WI38 (cell line): ENCODE results near the gene JAK2.

Experiments
- H3K4me3 ChIP-seq: 2 replicates; pipeline ENCODE4 v1.5.1; 2011; ENCODE audit warnings: low read depth, mild to moderate bottlenecking, control low read depth, low read length
- TF ChIP-seq, protein P1 (sequence below): IDR thresholded peaks from 2 replicates; pipeline ENCODE4 v1.5.1; 2012; ENCODE audit warnings: low read depth, mild to moderate bottlenecking, control low read depth, low read length

JAK2 gene

DNA sequence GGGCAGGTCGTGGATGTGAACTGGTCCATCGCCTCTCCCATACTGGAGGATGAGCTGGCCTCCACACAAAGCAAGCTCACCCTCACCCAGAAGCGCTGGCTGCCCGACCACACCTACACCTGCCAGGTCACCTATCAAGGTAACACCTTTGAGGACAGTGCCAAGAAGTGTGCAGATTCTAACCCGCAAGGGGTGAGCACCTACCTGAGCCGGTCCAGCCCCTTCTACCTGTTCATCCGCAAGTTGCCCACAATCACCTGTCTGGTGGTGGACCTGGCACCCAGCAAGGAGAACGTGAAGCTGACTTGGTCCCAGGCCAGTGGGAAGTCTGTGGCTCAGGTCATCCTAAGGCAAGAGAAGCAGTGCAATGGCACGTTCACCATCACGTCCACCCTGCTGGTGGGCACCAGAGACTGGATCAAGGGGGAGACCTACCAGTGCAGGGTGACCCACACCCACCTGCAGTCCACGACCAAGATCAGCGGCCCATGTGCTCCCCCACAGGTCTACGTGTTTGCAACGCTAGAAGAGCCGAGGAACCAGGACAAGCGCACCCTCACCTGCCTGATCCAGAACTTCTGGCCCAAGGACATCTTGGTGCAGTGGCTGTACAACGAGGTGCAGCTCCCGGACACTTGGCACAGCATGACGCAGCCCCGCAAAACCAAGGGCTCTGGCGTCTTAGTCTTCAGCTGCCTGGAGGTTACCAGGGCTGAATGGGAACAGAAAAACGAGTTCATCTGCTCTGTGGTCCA is 129.1 kb downstream of the JAK2 start:
- no peak overlapping the region for H3K4me3 ChIP-seq
- TF ChIP-seq, protein P1, sequence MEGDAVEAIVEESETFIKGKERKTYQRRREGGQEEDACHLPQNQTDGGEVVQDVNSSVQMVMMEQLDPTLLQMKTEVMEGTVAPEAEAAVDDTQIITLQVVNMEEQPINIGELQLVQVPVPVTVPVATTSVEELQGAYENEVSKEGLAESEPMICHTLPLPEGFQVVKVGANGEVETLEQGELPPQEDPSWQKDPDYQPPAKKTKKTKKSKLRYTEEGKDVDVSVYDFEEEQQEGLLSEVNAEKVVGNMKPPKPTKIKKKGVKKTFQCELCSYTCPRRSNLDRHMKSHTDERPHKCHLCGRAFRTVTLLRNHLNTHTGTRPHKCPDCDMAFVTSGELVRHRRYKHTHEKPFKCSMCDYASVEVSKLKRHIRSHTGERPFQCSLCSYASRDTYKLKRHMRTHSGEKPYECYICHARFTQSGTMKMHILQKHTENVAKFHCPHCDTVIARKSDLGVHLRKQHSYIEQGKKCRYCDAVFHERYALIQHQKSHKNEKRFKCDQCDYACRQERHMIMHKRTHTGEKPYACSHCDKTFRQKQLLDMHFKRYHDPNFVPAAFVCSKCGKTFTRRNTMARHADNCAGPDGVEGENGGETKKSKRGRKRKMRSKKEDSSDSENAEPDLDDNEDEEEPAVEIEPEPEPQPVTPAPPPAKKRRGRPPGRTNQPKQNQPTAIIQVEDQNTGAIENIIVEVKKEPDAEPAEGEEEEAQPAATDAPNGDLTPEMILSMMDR: no peak

DNA sequence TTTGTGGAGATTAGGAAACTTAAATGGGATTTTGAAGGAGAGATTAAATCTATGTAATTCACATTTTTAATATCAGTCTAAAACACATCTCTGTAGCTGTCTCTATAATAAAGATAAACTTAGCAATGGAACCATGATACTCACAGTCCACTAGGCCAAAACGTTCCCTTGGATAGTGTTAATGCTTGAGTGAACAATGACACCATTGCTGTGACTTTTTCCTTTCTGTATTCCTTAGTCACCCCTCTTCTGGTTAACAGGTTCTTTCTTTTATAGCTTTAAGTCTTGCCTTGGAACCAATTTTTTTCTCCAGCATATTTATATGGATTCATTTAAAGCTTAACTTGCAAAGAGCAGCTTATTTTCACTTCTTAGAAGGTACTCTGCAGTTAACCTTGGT is 137.0 kb downstream of the JAK2 start:
- TF ChIP-seq, protein P1: no peak
- no peak overlapping the region for H3K4me3 ChIP-seq

DNA sequence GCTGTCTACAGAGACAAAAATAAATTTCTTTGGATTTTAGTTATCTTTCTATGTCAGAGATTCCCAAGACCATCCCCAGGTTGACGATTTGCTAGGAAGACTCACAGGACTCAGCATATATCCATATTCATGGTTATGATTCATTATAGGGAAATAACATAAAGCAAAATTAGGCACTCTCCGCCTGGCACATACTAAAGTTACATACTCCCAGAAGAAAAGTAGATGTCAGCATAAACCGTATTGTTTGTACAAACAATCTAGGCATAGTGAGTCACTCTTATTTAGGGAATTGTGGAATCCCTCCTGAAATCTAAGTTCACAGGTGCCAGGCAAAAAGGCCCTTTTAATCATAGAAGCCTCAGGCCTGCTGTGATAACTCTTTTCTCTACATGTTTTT is 137.4 kb downstream of the JAK2 start:
- TF ChIP-seq, protein P1: no peak
- H3K4me3 ChIP-seq: no peak overlapping the region

DNA sequence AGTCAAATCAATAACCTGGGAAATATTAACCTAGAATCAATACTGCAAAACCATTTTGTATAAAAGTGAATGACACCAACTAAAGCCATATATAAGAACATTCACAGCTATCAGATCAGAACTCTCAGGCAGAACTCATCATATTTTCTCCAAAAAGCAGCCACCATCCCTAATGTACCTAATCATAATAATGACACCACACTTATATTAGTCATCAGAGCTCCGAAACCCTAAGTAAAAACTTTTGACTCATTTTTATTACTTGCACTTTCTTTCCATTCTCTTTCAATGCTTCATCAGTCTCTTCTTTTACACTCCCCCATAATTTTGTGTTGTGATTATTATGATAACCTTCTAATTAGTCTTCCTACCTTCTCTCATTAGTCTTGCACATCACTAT is 155.1 kb downstream of the JAK2 start:
- TF ChIP-seq, protein P1: no peak
- no peak overlapping the region for H3K4me3 ChIP-seq

DNA sequence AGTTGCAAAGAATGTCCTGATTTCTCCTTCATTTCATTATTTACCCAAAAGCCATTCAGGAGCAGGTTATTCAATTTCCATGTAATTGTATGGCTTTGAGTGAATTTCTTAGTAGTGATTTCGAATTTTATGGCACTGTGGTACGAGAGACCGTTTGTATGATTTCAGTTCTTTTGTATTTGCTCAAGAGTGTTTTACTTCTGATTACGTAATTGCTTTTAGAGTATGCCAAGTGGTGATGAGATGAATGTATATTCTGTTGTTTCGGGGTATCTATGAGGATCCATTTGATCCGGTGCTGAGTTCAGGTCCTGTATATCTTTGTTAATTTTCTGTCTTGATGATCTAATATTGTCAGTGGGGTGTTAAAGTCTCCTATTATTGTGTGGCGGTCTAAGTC is 159.1 kb downstream of the JAK2 start:
- TF ChIP-seq, protein P1: no peak
- H3K4me3 ChIP-seq: no peak overlapping the region

DNA sequence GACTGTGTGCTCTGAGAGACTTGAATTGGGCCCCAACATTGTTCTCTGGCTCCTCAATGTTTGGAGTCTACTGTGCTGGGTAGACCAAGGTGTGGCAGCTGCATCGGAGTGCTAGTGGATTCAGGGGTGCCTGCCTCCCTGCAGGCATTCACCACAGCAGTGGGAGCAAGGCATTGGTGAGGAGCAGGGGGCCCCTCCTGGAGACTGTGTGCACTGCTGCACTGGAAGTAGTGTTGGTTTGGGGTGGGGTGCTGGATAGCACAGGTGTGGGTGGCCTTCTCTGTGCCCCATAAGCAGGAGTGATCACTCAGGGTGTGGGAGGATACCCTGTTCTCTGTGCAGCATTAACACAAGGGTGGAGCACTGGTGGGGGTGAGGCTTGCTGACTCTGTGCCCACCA is 161.2 kb downstream of the JAK2 start:
- TF ChIP-seq, protein P1: no peak

More for the DNA sequence above, 161.2 kb downstream of the JAK2 start:
- H3K4me3 ChIP-seq: no peak overlapping the region
